RWPE1 (cell line): ENCODE measurements around the gene NRXN3.

Experiments
- CTCF ChIA-PET: fragments of 350-600 bp; sonication (Branson Sonifier 250); formaldehyde crosslinking; extraction: SDS; loops from one replicate; lab custom pipeline; 2021; lab: Yijun Ruan, JAX
- POLR2A ChIA-PET: fragments of 400-600 bp; formaldehyde crosslinking; extraction: SDS; loops from one replicate; lab custom pipeline; 2020; ENCODE audit warnings: antibody characterized with exemption; ENCODE audit not compliant: low non-redundant PET; lab: Yijun Ruan, JAX
- DNase-seq: peaks from one replicate; pipeline ENCODE4 v3.0.0; 2012; ENCODE audit warnings: low spot score
- H3K27ac ChIP-seq: fragments of 450-650 bp; 2 replicates; pipeline ENCODE4 v1.5.1; 2017
- CTCF ChIP-seq: fragments of 450-650 bp; conservative IDR thresholded peaks from 2 replicates; pipeline ENCODE4 v1.5.1; 2017; ENCODE audit warnings: low read depth, mild to moderate bottlenecking

The NRXN3 gene

DNA sequence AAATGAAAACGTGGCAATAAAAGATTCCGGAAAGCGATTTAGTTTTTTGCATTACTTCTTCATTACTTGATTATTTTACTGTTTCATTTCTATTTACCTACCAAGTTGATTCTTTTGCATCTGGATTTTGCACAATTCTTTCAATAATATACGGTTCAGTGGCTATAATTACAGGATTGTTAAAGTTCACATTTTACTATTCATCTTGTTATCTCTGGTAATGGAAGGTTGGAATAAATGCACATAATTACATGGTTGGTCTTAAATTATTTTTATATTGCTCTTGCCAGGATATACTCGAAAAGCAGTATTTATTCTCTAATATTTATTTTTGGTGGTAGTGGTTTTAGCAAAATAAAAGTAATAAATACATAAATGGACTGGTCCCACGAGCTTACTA lies 1203.3 kb downstream of the NRXN3 start:
- H3K27ac ChIP-seq = no peak overlapping the region
- POLR2A ChIA-PET = no interaction called here
- no peak for DNase-seq
- CTCF ChIA-PET = no interaction called here
- TF ChIP-seq CTCF = no peak

DNA sequence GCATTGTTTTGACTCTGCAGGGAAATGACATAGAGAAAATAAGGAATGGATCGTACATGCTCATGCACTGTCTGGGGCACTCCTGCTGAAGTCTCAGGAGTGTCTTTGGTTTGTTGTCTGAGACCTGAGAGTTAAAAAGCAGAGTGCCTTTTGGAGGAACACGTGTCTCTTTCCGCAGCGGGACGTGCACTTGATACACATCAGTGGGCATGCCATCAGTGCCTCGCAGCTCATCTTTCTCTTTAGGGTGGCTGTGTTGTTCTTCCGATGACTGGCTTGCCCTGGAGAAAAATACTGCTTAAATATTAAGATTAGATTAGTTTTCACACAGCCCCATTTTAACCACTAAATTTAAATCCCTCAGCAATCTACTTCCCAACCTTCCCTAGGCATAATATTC lies 1205.2 kb downstream of the NRXN3 start:
- ChIA-PET CTCF (no interaction called here), POLR2A (no interaction called here)
- no peak overlapping the region for H3K27ac ChIP-seq
- no peak for DNase-seq
- TF ChIP-seq CTCF = no peak

- H3K27ac ChIP-seq = no peak overlapping the region
- no peak for DNase-seq
- no peak for TF ChIP-seq CTCF
- ChIA-PET POLR2A (no interaction called here), CTCF (no interaction called here)
These were observed 1206.4 kb downstream of the NRXN3 start for GRCh38 chr14:79376557-79376956.

DNA sequence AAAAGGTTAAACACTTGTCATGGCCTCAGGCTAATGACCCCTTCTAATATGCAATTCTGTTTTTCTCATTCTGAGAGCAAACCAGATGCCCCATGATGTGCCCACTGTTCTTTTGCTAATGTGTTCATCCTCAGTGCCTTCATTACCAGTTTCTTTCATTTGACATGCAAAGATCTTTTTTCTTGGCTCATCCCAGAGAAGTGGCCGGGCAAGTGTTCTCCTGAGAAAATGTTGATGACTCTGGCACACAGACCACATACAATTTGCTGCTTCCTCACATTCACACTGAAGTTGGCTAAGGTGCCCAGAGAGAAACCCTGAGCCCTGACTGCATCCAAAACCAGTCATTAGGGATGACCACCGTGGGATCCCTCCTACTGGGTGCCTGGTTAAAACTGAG lies 1207.8 kb downstream of the NRXN3 start:
- DNase-seq = no peak
- ChIA-PET CTCF (interaction anchor here (0.5 kb wide), 1 partner anchor 1833 kb away, joined by 3 read pairs; no protein-coding TSS in a partner anchor), POLR2A (no interaction called here)
- no peak for TF ChIP-seq CTCF
- no peak overlapping the region for H3K27ac ChIP-seq

GRCh38 chr14:79379266-79379665 lies 1209.1 kb downstream of the NRXN3 start:
- DNase-seq = no peak
- ChIA-PET POLR2A (no interaction called here), CTCF (no interaction called here)
- H3K27ac ChIP-seq = no peak overlapping the region
- no peak for TF ChIP-seq CTCF

DNA sequence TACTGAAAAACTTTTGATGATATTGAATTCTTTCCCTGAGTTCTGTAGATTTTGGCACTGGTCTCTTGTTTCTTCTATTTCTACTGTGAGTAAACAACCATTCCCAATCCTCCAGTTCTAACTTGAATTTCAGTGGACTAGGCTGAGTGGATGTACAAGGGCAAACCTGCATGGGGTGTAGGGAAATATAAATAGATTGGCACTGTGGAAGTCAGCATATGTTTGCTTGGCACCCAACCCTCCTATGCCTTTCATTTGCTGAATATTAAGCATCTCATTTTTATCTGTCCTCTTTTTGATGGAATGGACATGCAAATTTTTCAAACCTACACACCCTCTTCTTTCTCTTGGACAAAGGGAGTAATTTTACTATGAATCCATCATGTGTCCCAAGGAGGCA lies 1212.9 kb downstream of the NRXN3 start:
- POLR2A ChIA-PET = no interaction called here
- CTCF ChIA-PET = no interaction called here
- no peak for TF ChIP-seq CTCF
- DNase-seq = no peak
- no peak overlapping the region for H3K27ac ChIP-seq

GRCh38 chr14:79383475-79383874 lies 1213.3 kb downstream of the NRXN3 start:
- H3K27ac ChIP-seq = no peak overlapping the region
- TF ChIP-seq CTCF = no peak
- DNase-seq = no peak
- ChIA-PET CTCF (no interaction called here), POLR2A (no interaction called here)
